ENCODE measurements around the gene IFIT2. TPM values are rescaled to one million over a fixed set of nuclear protein-coding genes. Genes with fewer than 3 reads are reported as not detected.

IFIT2 gene
- total RNA-seq, 1 experiment from 2014 or later: not detected

- H3K4ac ChIP-seq (ENCODE audit: low read depth, low read length): no peak overlapping the region
- H3K4me3 Mint-ChIP-seq: no peak overlapping the region
- no peak overlapping the region for H2AFZ ChIP-seq (ENCODE audit: low read length)
- no peak for DNase-seq
- no peak overlapping the region for H3K4me2 ChIP-seq (ENCODE audit: insufficient read depth, insufficient read length, low read length)
- H4K91ac ChIP-seq (ENCODE audit: insufficient read length, low read depth, low read length): no peak overlapping the region
- no peak overlapping the region for H3K14ac ChIP-seq (ENCODE audit: insufficient read depth, low read length)
- no peak overlapping the region for H4K5ac ChIP-seq (ENCODE audit: insufficient read length, low read depth, low read length)
- H4K8ac ChIP-seq (replicated peaks; ENCODE audit: insufficient read length, low read depth, low read length): no peak overlapping the region
- H3K9me3 Mint-ChIP-seq: no peaks in the 10 kb centered on the region
- no CpG with 5 or more reads among the region's 4 CpGs for WGBS (ENCODE audit: extremely low coverage, insufficient read length, low lambda C conversion rate)
- no peaks in the 10 kb centered on the region for H3K9me3 ChIP-seq (ENCODE audit: control insufficient read depth, low read depth, low read length)
- no peaks in the 10 kb centered on the region for H3K23me2 ChIP-seq (ENCODE audit: insufficient read length, low read depth, low read length, poor library complexity, severe bottlenecking)
- no peaks in the 10 kb centered on the region for H3K27me3 ChIP-seq (ENCODE audit: insufficient read depth, low read length)
- H4K20me1 ChIP-seq (ENCODE audit: control insufficient read depth, insufficient read depth, insufficient read length): no peaks in the 10 kb centered on the region
- peak overlapping the region in 2 of 3 experiments; percentile 22 to 97; a peak in 4 of 7 replicates for H3K27ac Mint-ChIP-seq
- no peak overlapping the region for H2BK20ac ChIP-seq (ENCODE audit: low read depth, low read length, poor library complexity, severe bottlenecking)
- no peak overlapping the region for H3K27ac ChIP-seq (ENCODE audit: insufficient read length, low read depth, low read length)
- H2BK15ac ChIP-seq (ENCODE audit: low read depth, low read length): no peak overlapping the region
- H3K4me1 ChIP-seq (ENCODE audit: insufficient read depth, low read length): peaks cover 21% of the 10 kb centered on the region
- no peak overlapping the region for H3K9ac ChIP-seq (ENCODE audit: extremely low read depth, insufficient read length, low read length)
- TF ChIP-seq CTCF (conservative IDR thresholded peaks at IDR 0.05): no peak
- H3K4me1 Mint-ChIP-seq: peaks cover 63% of the 10 kb centered on the region in 2 experiments
- H3K36me3 Mint-ChIP-seq (ENCODE audit: insufficient read depth in 1 of 3, low read depth in 3 of 3): no peaks in the 10 kb centered on the region; a peak in 1 of 7 replicates
- no peaks in the 10 kb centered on the region for H3K79me1 ChIP-seq (ENCODE audit: insufficient read depth, low read depth, low read length, poor library complexity, severe bottlenecking)
- H2BK120ac ChIP-seq (ENCODE audit: low read depth, low read length, poor library complexity, severe bottlenecking): no peak overlapping the region
- H2BK5ac ChIP-seq (ENCODE audit: insufficient read length, low read length): no peak overlapping the region
- no peaks in the 10 kb centered on the region for H3K27me3 Mint-ChIP-seq (ENCODE audit: low read depth)
- H3K23ac ChIP-seq (ENCODE audit: insufficient read length, low read depth, low read length): no peak overlapping the region
- no peak overlapping the region for H3K56ac ChIP-seq (ENCODE audit: insufficient read length, low read depth, low read length)
- H2AK5ac ChIP-seq (ENCODE audit: insufficient read length, low read length): no peak overlapping the region
- H3T11ph ChIP-seq (ENCODE audit: low read length): no peak overlapping the region
- no peak overlapping the region for H3K18ac ChIP-seq (ENCODE audit: insufficient read length, low read depth, low read length)
- no peaks in the 10 kb centered on the region for H3K79me2 ChIP-seq (ENCODE audit: insufficient read depth, low read length)
- H2BK12ac ChIP-seq (ENCODE audit: insufficient read length, low read depth, low read length): no peak overlapping the region
Measured at GRCh38 chr10:89345367-89346000, 43.6 kb downstream of the IFIT2 start.

Data from H9 (cell line).